ENCODE data around the gene AP2S1.

GRCh38 chr19:46875234-46875633 is 24.6 kb upstream of the AP2S1 start:
- TF ChIP-seq, protein P1, sequence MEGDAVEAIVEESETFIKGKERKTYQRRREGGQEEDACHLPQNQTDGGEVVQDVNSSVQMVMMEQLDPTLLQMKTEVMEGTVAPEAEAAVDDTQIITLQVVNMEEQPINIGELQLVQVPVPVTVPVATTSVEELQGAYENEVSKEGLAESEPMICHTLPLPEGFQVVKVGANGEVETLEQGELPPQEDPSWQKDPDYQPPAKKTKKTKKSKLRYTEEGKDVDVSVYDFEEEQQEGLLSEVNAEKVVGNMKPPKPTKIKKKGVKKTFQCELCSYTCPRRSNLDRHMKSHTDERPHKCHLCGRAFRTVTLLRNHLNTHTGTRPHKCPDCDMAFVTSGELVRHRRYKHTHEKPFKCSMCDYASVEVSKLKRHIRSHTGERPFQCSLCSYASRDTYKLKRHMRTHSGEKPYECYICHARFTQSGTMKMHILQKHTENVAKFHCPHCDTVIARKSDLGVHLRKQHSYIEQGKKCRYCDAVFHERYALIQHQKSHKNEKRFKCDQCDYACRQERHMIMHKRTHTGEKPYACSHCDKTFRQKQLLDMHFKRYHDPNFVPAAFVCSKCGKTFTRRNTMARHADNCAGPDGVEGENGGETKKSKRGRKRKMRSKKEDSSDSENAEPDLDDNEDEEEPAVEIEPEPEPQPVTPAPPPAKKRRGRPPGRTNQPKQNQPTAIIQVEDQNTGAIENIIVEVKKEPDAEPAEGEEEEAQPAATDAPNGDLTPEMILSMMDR (IDR thresholded peaks at IDR 0.05), result no peak
- TF ChIP-seq POLR2AphosphoS5 (IDR thresholded peaks at IDR 0.05) (no peak), POLR2A (IDR thresholded peaks at IDR 0.05) (no peak)
